Measurements from ENCODE around the gene HOXA13.

DNA sequence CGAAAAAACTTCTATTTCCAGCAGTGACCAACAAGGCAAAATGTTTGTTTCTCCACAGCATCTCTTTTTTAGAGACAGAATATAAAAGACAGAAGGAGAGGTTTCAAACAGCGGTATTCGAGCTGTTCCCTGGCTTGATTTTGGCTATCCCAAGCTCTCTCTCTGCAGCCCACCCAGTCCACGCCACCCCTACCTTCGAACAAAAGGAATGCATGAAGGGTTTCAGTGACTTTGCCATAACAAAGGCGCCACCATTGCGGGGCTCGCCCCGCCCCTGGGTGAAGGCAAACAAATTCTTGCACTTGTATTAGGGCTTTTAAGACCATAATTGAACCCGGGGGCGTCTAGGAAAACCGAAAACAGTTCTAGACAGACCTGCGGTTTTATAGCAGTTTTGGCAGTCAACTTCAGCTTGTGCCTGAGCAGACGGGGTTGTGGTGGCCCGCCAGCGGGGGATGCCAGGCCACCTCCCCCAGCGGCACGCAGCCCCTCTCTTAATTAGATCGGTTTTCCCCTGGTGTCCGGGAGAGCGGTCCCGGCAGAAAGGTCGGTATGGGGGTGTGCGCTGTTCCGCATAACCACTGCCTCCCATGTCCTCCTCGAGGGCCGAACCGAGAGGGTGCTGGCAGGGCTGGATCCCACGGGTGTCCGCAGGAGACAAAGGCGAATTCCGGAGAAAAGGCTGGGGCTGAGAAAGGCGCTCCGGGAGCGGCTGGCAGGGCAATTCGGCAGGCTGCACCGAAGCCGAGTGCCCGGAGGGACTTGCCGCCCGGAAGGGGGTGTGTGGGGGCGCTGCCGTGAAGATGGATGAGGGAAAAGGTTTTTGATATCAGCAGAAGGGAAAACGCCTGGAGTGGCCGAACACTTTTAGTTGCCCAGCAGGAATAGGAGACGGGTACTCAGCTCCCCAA lies 12.2 kb downstream of the HOXA13 start:
- TF ChIP-seq, protein P1, sequence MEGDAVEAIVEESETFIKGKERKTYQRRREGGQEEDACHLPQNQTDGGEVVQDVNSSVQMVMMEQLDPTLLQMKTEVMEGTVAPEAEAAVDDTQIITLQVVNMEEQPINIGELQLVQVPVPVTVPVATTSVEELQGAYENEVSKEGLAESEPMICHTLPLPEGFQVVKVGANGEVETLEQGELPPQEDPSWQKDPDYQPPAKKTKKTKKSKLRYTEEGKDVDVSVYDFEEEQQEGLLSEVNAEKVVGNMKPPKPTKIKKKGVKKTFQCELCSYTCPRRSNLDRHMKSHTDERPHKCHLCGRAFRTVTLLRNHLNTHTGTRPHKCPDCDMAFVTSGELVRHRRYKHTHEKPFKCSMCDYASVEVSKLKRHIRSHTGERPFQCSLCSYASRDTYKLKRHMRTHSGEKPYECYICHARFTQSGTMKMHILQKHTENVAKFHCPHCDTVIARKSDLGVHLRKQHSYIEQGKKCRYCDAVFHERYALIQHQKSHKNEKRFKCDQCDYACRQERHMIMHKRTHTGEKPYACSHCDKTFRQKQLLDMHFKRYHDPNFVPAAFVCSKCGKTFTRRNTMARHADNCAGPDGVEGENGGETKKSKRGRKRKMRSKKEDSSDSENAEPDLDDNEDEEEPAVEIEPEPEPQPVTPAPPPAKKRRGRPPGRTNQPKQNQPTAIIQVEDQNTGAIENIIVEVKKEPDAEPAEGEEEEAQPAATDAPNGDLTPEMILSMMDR (IDR thresholded peaks at IDR 0.05), result no peak
- no peak for TF ChIP-seq POLR2A (IDR thresholded peaks at IDR 0.05)

Data from breast epithelium (tissue), 3 donors.